ENCODE data around the gene MSLN. TPM values are rescaled to one million over a fixed set of nuclear protein-coding genes. Genes with fewer than 3 reads are reported as not detected.

MSLN gene
- total and polyA plus RNA-seq, 2 donors (not counting 3 experiments of a cell fraction or from before 2014, with no cell fraction given), result not detected

DNA sequence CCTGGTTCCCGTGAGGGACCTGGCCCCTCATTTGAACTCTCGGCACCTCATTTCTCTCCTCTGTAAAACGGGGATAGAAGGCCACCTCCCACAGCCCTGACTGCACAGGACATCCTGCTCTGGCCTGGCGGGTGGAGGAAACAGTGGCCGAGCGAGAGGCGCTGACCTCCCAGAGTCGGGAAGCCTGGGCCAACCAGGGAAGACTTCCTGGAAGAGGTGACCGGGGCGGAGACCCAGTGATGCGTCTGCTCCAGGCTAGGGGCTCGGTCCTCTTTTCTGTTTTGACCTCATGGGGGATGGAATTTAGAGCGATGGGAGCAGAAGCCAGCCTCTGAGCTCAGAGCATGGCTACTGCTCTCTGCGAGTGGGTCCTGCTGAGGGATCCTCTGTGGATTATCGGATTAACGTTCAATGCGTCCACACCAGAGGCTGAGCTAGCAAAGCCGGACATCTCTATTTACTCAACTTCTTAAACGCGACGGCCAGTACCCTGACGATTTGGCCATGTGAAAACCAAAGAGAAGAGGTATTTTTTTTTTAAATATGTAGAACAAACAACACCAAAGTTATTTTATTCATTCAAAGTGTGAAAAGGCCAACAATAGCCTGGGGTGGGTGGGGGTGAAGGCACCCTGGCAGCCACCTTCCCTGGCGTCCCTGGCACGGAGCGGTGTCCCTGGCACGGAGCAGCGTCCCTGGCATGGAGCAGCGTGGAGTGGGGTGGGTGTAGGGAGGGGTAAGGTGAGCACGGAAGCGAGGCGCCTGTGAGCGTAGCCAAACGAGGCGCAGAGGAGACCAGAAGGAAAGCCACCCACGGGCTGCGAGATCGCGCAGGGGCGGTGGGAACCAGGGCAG is 9.2 kb upstream of the MSLN start:
- no peaks in the 10 kb centered on the region for H3K4me1 ChIP-seq (ENCODE audit: control insufficient read depth, extremely low read depth, insufficient read depth, low read length)
- H3K4me3 ChIP-seq (replicated peaks in 1 of 3; ENCODE audit: insufficient read depth in 1 of 3, low read depth in 1 of 3, low read length in 3 of 3), result no peak overlapping the region
- intact Hi-C loops (cut with micrococcal nuclease), result no loop called here
- no peak for FAIRE-seq
- no peak overlapping the region for H3K4me2 ChIP-seq (ENCODE audit: insufficient read depth, low read length)
- H3K9me3 ChIP-seq (replicated peaks; ENCODE audit: control insufficient read depth, insufficient read depth, low read length), result no peaks in the 10 kb centered on the region
- CTCF ChIA-PET, result interaction anchor here (1.2 kb wide), 1 partner anchor 39 kb away, joined by 3 read pairs; no protein-coding TSS in a partner anchor
- dilution Hi-C loops (cut with MboI; ENCODE audit: extremely low pct_ligation_motif_present, low sequenced_read_pairs), result no loop called here
- TF ChIP-seq FOS (IDR thresholded peaks at IDR 0.05; ENCODE audit: borderline replicate concordance, insufficient read depth, low read length) (no peak), JUN (IDR thresholded peaks at IDR 0.05; ENCODE audit: borderline replicate concordance, insufficient read depth, insufficient read length, low read depth) (no peak), MYC (IDR thresholded peaks at IDR 0.05; ENCODE audit: low read depth, low read length) (no peak)
- TF ChIP-seq, protein P1, sequence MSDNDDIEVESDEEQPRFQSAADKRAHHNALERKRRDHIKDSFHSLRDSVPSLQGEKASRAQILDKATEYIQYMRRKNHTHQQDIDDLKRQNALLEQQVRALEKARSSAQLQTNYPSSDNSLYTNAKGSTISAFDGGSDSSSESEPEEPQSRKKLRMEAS (IDR thresholded peaks at IDR 0.05; ENCODE audit: insufficient read depth, insufficient read length), result no peak
- H2AFZ ChIP-seq (ENCODE audit: low read depth, low read length), result no peak overlapping the region
- no peaks in the 10 kb centered on the region for H3K79me2 ChIP-seq (ENCODE audit: control insufficient read depth, insufficient read depth, low read length)
- H4K20me1 ChIP-seq (replicated peaks; ENCODE audit: control insufficient read depth, extremely low read depth, insufficient read depth, low read length), result no peaks in the 10 kb centered on the region
- no peak overlapping the region for H3K9ac ChIP-seq (replicated peaks; ENCODE audit: extremely low read depth, insufficient read depth, low read length)
- peaks cover 4% of the 10 kb centered on the region in 2 experiments for H3K27me3 ChIP-seq (ENCODE audit: control insufficient read depth in 2 of 2, insufficient read depth in 2 of 2, low read length in 2 of 2)
- no TSS peak for BruUV-seq (replicated peaks)
- H3K9me1 ChIP-seq (replicated peaks; ENCODE audit: control insufficient read depth, extremely low read depth, insufficient read depth, low read length), result no peaks in the 10 kb centered on the region
- H3K36me3 ChIP-seq (ENCODE audit: control insufficient read depth in 2 of 2, extremely low read depth in 1 of 2, insufficient read depth in 2 of 2, low read length in 2 of 2), result no peaks in the 10 kb centered on the region
- POLR2A ChIA-PET, result no interaction called here
- no peak overlapping the region for H3K27ac ChIP-seq (ENCODE audit: insufficient read depth, low read depth, low read length)
- no peak for DNase-seq (ENCODE audit: low read depth, low spot score)

DNA sequence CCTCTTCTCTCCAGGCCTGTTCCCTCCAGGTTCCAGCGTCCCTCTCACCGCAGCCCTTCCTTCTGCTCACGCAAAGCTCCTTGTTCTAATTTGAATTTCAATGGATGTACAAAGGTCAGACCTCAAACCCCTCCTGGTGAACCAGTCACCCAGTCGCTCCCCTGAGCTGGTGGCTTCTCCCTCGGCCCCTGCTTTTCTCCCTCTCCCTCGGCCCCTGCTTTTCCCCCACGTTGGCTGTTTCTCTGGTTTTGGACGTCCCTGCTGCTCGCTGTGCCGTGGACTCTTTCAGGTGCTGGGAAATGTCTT is 8.6 kb upstream of the MSLN start:
- intact Hi-C loops (cut with micrococcal nuclease) (no loop called here), dilution Hi-C loops (cut with MboI; ENCODE audit: extremely low pct_ligation_motif_present, low sequenced_read_pairs) (no loop called here)
- Histone ChIP-seq H3K36me3 (ENCODE audit: control insufficient read depth in 2 of 2, extremely low read depth in 1 of 2, insufficient read depth in 2 of 2, low read length in 2 of 2) (no peaks in the 10 kb centered on the region), H3K9me3 (replicated peaks; ENCODE audit: control insufficient read depth, insufficient read depth, low read length) (no peaks in the 10 kb centered on the region), H3K9me1 (replicated peaks; ENCODE audit: control insufficient read depth, extremely low read depth, insufficient read depth, low read length) (no peaks in the 10 kb centered on the region), H3K9ac (replicated peaks; ENCODE audit: extremely low read depth, insufficient read depth, low read length) (no peak overlapping the region), H3K27ac (ENCODE audit: insufficient read depth, low read depth, low read length) (no peak overlapping the region), H3K4me1 (ENCODE audit: control insufficient read depth, extremely low read depth, insufficient read depth, low read length) (no peaks in the 10 kb centered on the region), H2AFZ (ENCODE audit: low read depth, low read length) (no peak overlapping the region), H4K20me1 (replicated peaks; ENCODE audit: control insufficient read depth, extremely low read depth, insufficient read depth, low read length) (no peaks in the 10 kb centered on the region), H3K27me3 (ENCODE audit: control insufficient read depth in 2 of 2, insufficient read depth in 2 of 2, low read length in 2 of 2) (peaks cover 4 to 6% of the 10 kb centered on the region in 2 experiments), H3K4me3 (replicated peaks in 1 of 3; ENCODE audit: insufficient read depth in 1 of 3, low read depth in 1 of 3, low read length in 3 of 3) (no peak overlapping the region), H3K4me2 (ENCODE audit: insufficient read depth, low read length) (no peak overlapping the region), H3K79me2 (ENCODE audit: control insufficient read depth, insufficient read depth, low read length) (no peaks in the 10 kb centered on the region)
- no TSS peak for BruUV-seq (replicated peaks)
- POLR2A ChIA-PET, result no interaction called here
- CTCF ChIA-PET, result no interaction called here
- TF ChIP-seq GATA2 (IDR thresholded peaks at IDR 0.05; ENCODE audit: insufficient read depth, insufficient read length, low read depth, low read length) (no peak), MYC (IDR thresholded peaks at IDR 0.05; ENCODE audit: low read depth, low read length) (no peak), JUN (IDR thresholded peaks at IDR 0.05; ENCODE audit: borderline replicate concordance, insufficient read depth, insufficient read length, low read depth) (no peak), POLR2AphosphoS5 (IDR thresholded peaks at IDR 0.05; ENCODE audit: insufficient read depth, low read depth, low read length) (no peak), EZH2 (IDR thresholded peaks at IDR 0.05; ENCODE audit: borderline replicate concordance, low read depth, low read length, severe bottlenecking) (peak; percentile 19)
- TF ChIP-seq, protein P2, sequence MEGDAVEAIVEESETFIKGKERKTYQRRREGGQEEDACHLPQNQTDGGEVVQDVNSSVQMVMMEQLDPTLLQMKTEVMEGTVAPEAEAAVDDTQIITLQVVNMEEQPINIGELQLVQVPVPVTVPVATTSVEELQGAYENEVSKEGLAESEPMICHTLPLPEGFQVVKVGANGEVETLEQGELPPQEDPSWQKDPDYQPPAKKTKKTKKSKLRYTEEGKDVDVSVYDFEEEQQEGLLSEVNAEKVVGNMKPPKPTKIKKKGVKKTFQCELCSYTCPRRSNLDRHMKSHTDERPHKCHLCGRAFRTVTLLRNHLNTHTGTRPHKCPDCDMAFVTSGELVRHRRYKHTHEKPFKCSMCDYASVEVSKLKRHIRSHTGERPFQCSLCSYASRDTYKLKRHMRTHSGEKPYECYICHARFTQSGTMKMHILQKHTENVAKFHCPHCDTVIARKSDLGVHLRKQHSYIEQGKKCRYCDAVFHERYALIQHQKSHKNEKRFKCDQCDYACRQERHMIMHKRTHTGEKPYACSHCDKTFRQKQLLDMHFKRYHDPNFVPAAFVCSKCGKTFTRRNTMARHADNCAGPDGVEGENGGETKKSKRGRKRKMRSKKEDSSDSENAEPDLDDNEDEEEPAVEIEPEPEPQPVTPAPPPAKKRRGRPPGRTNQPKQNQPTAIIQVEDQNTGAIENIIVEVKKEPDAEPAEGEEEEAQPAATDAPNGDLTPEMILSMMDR (IDR thresholded peaks at IDR 0.05; ENCODE audit: extremely low read depth in 1 of 2, insufficient read depth in 1 of 2, low read depth in 1 of 2, low read length in 2 of 2), result no peak
- TF ChIP-seq, protein P1 (IDR thresholded peaks at IDR 0.05; ENCODE audit: insufficient read depth, insufficient read length), result no peak
- FAIRE-seq (no peak), DNase-seq (ENCODE audit: low read depth, low spot score) (no peak)

Data from endothelial cell of umbilical vein (primary cell).